Activated CD4-positive, alpha-beta T cell treated with anti-CD3 and anti-CD28 coated beads for 24 hours (primary cell): ENCODE results near the gene MCFD2.
A peak's percentile ranks its signal among the peaks of the same experiment; 100 is the strongest.

ENCODE experiments used
- DNase-seq, 2 donors: peaks; one replicate each; pipeline ENCODE4 v3.0.0-alpha.2; 2020; ENCODE audit warnings: low read depth in 2 of 2

MCFD2 gene

GRCh38 chr2:46915281-46915810 is at the start of gene MCFD2:
Gene MCFD2 (minus strand): TSS chr2:46915806. CDS start chr2:46909171, 6,635 bp downstream.
- DNase-seq: no peak

- DNase-seq: no peak
These were observed 49.4 kb upstream of the MCFD2 start for GRCh38 chr2:46964835-46965560.

GRCh38 chr2:46963941-46964673 is 48.5 kb upstream of the MCFD2 start:
- no peak for DNase-seq

- DNase-seq: no peak
These were observed 47.6 kb upstream of the MCFD2 start for GRCh38 chr2:46963210-46963609.

GRCh38 chr2:46962751-46963150 is 47.1 kb upstream of the MCFD2 start:
- no peak for DNase-seq

GRCh38 chr2:46960618-46961017 is 45.0 kb upstream of the MCFD2 start:
- no peak for DNase-seq

- DNase-seq: no peak
These were observed 42.9 kb upstream of the MCFD2 start for GRCh38 chr2:46958431-46959017.

GRCh38 chr2:46956981-46957531 is 41.5 kb upstream of the MCFD2 start:
- DNase-seq: no peak

- no peak for DNase-seq
These were observed 40.2 kb upstream of the MCFD2 start for GRCh38 chr2:46955764-46956163.

- no peak for DNase-seq
These were observed 39.5 kb upstream of the MCFD2 start for GRCh38 chr2:46954951-46955571.

- DNase-seq: no peak
These were observed 36.6 kb upstream of the MCFD2 start for GRCh38 chr2:46952171-46952570.

GRCh38 chr2:46951290-46952064 is 35.9 kb upstream of the MCFD2 start:
- DNase-seq: no peak

GRCh38 chr2:46950314-46950713 is 34.7 kb upstream of the MCFD2 start:
- no peak for DNase-seq

- no peak for DNase-seq
These were observed 32.2 kb upstream of the MCFD2 start for GRCh38 chr2:46947841-46948240.

- no peak for DNase-seq
These were observed 30.1 kb upstream of the MCFD2 start for GRCh38 chr2:46945671-46946070.

- peak; percentile 43 to 47 for DNase-seq
These were observed 28.5 kb upstream of the MCFD2 start for GRCh38 chr2:46943881-46944798.

GRCh38 chr2:46942891-46943626 is 27.5 kb upstream of the MCFD2 start:
- DNase-seq: no peak

- DNase-seq: peak; percentile 52 to 61
These were observed 26.5 kb upstream of the MCFD2 start for GRCh38 chr2:46942143-46942526.

GRCh38 chr2:46939626-46940359 is 24.2 kb upstream of the MCFD2 start:
- DNase-seq: no peak
